ENCODE measurements around the gene TNRC18.

TNRC18 gene

DNA sequence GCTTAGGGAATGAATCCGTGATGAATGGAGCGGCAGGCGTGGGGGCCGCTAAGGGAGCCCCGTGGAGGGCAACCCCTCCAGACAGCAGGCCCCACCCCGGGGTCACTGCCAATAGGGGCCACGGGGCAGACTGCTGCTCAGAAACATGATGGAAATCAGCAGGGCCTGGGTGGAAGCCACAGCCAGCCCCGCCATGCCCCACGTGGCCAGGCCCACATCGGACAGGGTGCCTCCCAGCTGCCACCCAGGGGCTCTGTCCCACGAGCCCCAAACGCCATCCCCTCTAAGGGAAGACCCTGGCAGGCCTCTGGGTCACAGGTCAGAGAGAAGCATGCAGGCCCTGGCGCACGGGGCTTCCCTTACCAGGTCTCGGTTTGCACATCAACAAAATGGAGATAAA is 28.4 kb downstream of the TNRC18 start:
- H3K4me3 ChIP-seq (ENCODE audit: control insufficient read depth, low read depth, low read length), result no peak overlapping the region
- TF ChIP-seq, protein P1, sequence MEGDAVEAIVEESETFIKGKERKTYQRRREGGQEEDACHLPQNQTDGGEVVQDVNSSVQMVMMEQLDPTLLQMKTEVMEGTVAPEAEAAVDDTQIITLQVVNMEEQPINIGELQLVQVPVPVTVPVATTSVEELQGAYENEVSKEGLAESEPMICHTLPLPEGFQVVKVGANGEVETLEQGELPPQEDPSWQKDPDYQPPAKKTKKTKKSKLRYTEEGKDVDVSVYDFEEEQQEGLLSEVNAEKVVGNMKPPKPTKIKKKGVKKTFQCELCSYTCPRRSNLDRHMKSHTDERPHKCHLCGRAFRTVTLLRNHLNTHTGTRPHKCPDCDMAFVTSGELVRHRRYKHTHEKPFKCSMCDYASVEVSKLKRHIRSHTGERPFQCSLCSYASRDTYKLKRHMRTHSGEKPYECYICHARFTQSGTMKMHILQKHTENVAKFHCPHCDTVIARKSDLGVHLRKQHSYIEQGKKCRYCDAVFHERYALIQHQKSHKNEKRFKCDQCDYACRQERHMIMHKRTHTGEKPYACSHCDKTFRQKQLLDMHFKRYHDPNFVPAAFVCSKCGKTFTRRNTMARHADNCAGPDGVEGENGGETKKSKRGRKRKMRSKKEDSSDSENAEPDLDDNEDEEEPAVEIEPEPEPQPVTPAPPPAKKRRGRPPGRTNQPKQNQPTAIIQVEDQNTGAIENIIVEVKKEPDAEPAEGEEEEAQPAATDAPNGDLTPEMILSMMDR (IDR thresholded peaks at IDR 0.05; ENCODE audit: control insufficient read depth, insufficient read depth, low read depth, low read length, missing control alignments), result no peak

DNA sequence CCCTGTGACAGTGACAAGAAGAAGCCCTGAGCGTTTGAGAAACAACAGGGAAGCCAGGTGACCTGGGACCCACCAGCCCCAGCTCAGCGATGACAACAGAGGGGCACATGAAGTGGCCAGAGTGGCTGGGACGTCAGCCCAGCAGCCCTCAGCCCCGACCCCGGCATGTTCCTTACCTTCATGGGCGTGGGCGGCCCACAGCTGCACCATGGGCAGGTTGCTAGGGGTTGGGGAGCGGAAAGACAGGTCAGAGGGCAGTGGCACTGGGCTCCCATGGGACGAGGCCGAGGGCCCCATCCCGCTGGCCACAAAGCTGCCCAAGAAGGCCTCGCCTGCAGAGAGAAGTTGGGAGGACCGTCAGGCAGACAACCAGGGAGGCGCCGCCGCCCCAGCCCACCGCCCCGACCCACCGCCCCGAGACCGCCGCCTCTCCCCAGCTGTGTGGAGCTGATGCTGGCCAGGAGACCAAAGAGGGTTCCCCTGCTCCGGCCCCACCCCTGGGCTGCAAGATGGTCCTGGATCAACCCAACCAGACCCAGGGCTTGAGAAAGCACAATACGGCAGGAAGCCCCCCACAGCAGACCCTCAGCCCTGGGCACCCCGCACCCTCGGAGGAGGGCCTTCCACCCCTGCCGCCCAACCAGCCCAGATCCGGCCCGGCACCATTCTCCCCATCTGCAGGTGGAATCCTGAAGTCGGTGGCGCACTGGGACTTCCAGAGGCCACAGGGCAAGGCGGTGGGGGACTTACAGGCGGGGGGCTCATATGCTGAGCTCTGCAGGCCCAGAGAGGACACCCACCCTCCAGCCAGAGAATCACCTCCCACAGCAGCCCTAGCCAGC is 29.1 kb downstream of the TNRC18 start:
- TF ChIP-seq, protein P1 (IDR thresholded peaks at IDR 0.05; ENCODE audit: control insufficient read depth, insufficient read depth, low read depth, low read length, missing control alignments), result no peak
- H3K4me3 ChIP-seq (ENCODE audit: control insufficient read depth, low read depth, low read length), result no peak overlapping the region
- DNase-seq (ENCODE audit: low read depth), result no peak

More for the DNA sequence above, 28.4 kb downstream of the TNRC18 start:
- no peak for DNase-seq (ENCODE audit: low read depth)

GRCh38 chr7:5393748-5394147 is 29.9 kb downstream of the TNRC18 start:
- TF ChIP-seq, protein P1 (IDR thresholded peaks at IDR 0.05; ENCODE audit: control insufficient read depth, insufficient read depth, low read depth, low read length, missing control alignments), result no peak
- no peak for DNase-seq (ENCODE audit: low read depth)
- no peak overlapping the region for H3K4me3 ChIP-seq (ENCODE audit: control insufficient read depth, low read depth, low read length)

DNA sequence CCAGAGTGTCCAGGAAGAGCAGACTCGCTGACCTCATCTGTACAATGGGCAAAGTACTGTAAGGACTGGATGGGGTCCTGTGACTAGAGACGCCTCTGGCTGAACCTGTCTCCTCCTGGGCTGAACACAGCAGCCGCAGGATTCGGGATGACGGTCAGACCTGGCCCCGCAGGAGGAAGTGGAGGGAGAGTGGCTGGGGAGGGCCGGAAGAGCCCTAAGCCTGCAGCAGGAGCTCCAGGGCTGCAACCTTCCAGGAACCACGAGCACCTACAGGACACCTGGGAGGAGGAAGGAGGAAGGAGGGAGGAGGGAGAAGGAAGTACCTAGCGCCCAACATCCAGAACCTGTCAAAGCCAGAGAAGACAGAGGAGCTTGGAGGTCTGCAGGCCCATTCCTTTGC is 30.3 kb downstream of the TNRC18 start:
- no peak overlapping the region for H3K4me3 ChIP-seq (ENCODE audit: control insufficient read depth, low read depth, low read length)
- TF ChIP-seq, protein P1 (IDR thresholded peaks at IDR 0.05; ENCODE audit: control insufficient read depth, insufficient read depth, low read depth, low read length, missing control alignments), result no peak
- DNase-seq (ENCODE audit: low read depth), result no peak

DNA sequence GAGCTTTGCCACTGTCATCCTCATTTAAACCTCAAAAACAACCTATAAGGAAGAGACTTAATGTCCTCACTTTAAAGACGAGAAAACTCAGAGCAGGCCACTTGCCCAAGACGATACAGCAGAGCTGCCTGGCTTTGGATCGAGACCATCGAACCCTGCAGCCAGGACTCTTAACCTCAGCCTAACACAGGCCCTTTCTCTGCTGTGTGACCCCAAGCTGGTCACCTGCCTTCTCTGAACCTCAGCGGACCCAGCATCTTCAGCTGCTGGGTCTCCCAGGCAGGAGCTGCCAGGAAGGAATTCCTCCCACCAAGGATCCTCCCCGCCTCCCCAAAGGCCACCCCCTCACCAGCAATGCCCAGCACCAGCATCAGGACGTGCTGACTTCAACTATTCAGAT is 32.7 kb downstream of the TNRC18 start:
- H3K4me3 ChIP-seq (ENCODE audit: control insufficient read depth, low read depth, low read length), result no peak overlapping the region
- DNase-seq (ENCODE audit: low read depth), result no peak
- TF ChIP-seq, protein P1 (IDR thresholded peaks at IDR 0.05; ENCODE audit: control insufficient read depth, insufficient read depth, low read depth, low read length, missing control alignments), result no peak

DNA sequence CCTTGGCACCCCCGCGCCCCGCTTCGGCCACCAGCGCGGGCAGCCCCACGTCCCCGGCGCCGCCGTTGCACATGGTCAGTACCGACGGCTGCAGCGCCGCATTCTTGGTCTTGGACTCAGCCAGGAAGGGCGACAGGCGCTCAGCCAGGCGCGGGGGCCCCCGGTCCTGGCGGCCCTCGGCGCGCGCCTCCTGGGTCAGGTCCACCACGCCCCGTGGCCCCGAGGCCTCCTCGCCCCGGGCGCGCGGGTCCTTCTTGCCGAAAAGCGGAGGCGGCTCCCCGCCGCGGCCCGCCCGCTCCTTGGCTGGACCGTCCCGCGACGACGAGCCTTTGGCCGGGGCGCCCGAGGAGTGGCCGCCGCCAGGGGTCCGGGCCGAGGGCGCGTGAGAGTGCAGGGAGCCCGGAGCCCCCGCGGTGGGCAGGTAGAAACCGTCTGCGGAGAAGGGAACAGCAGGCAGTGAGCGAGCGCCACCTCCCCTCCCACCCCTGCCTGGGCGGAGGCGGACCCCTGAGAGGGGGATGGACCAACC is 34.7 kb downstream of the TNRC18 start:
- no peak for DNase-seq (ENCODE audit: low read depth)
- TF ChIP-seq, protein P1 (IDR thresholded peaks at IDR 0.05; ENCODE audit: control insufficient read depth, insufficient read depth, low read depth, low read length, missing control alignments), result no peak
- no peak overlapping the region for H3K4me3 ChIP-seq (ENCODE audit: control insufficient read depth, low read depth, low read length)

All from AG09309 (cell line).